ENCODE measurements around the gene CTXND1. TPM values are rescaled to one million over a fixed set of nuclear protein-coding genes. Genes with fewer than 3 reads are reported as not detected.

The CTXND1 gene
- total RNA-seq, 4 donors from 2014 or later: 0.07 to 0.09 TPM; not detected in 2

DNA sequence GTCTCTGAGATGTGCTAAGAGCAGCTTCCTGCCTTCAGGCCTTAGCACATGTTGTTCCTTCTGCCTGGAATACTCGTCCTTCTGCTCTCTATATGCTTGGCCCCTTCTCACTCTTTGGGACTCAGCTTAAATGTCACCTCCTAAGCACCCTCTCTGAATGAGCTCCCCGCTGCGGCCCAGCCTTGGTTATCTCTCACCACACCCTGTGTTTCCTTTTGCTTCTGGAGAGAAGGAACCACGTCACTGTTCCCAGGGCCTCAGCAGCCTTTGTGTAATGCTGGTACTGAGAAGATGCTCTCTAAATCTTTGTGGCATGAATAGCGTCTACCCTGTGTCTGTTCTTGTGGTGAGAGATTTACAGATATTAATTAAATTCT lies 97.0 kb downstream of the CTXND1 start:
- H3K36me3 ChIP-seq: no peaks in the 10 kb centered on the region
- H3K27me3 ChIP-seq: no peaks in the 10 kb centered on the region
- no peak for TF ChIP-seq POLR2A (IDR thresholded peaks at IDR 0.05)
- TF ChIP-seq, protein P1, sequence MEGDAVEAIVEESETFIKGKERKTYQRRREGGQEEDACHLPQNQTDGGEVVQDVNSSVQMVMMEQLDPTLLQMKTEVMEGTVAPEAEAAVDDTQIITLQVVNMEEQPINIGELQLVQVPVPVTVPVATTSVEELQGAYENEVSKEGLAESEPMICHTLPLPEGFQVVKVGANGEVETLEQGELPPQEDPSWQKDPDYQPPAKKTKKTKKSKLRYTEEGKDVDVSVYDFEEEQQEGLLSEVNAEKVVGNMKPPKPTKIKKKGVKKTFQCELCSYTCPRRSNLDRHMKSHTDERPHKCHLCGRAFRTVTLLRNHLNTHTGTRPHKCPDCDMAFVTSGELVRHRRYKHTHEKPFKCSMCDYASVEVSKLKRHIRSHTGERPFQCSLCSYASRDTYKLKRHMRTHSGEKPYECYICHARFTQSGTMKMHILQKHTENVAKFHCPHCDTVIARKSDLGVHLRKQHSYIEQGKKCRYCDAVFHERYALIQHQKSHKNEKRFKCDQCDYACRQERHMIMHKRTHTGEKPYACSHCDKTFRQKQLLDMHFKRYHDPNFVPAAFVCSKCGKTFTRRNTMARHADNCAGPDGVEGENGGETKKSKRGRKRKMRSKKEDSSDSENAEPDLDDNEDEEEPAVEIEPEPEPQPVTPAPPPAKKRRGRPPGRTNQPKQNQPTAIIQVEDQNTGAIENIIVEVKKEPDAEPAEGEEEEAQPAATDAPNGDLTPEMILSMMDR (IDR thresholded peaks at IDR 0.05): no peak
- no peak overlapping the region for H3K4me3 ChIP-seq
- no peak overlapping the region for H3K27ac ChIP-seq
- peaks cover 0 to 3% of the 10 kb centered on the region in 2 donors for H3K4me1 ChIP-seq
- intact Hi-C loops (cut with DNase I; ENCODE audit: low total_unique reads): no loop called here
- no peak for DNase-seq
- H3K9me3 ChIP-seq: no peaks in the 10 kb centered on the region

DNA sequence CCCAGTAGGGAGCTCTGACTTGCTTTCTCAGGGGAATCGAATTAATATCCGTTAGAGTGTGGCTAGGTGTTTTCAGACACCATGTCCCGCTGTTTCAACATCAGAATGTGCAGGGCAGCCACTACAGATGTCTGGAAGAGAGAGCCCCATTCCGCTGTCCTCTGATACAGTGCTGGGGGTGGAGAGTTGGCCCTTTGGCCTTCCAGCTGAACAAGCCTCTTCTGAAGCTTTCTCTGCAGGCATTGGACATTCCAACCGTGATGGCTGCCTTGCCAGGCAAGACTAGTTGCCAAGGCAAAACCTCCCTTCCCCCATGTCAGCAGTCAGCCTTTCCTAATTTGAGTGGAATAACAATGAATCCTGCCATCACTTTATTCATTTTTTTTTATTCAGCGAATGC lies 97.7 kb downstream of the CTXND1 start:
- no peak overlapping the region for H3K4me3 ChIP-seq
- TF ChIP-seq, protein P1 (IDR thresholded peaks at IDR 0.05): no peak
- no peak for TF ChIP-seq POLR2A (IDR thresholded peaks at IDR 0.05)
- no peak overlapping the region for H3K27ac ChIP-seq
- peaks cover 0 to 3% of the 10 kb centered on the region in 2 donors for H3K4me1 ChIP-seq
- H3K9me3 ChIP-seq: no peaks in the 10 kb centered on the region
- DNase-seq: no peak
- H3K36me3 ChIP-seq: no peaks in the 10 kb centered on the region
- H3K27me3 ChIP-seq: no peaks in the 10 kb centered on the region
- intact Hi-C loops (cut with DNase I; ENCODE audit: low total_unique reads): no loop called here

DNA sequence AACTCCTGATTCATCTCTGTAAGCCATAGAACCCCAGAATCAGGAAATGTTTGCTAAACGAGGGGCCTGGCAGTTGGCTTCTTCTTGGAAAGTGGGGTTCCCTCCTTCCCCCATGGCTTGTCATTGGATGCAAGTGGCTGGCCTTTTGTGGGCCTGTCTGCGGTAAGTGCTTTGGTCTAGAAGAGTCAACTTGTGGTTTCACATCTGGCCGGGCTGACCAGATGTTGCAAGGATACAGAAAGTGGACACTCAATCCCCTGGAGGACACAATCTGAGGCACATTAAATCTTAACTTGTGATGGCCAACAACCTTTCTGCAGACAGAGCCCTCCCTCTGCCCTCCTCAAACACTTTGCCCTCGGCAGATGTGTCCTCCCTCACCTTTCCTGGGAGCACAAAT lies 98.1 kb downstream of the CTXND1 start:
- Histone ChIP-seq H3K36me3 (no peaks in the 10 kb centered on the region), H3K4me1 (peaks cover 0 to 3% of the 10 kb centered on the region in 2 donors), H3K27ac (peak overlapping the region; percentile 77 to 91), H3K4me3 (peak overlapping the region in 1 of 2 donors; percentile 81), H3K27me3 (no peaks in the 10 kb centered on the region), H3K9me3 (no peaks in the 10 kb centered on the region)
- DNase-seq: no peak
- TF ChIP-seq POLR2A (IDR thresholded peaks at IDR 0.05): no peak
- TF ChIP-seq, protein P1 (IDR thresholded peaks at IDR 0.05): no peak
- intact Hi-C loops (cut with DNase I; ENCODE audit: low total_unique reads): loop anchor here (2.0 kb wide), 1 partner anchor 95 kb away; the partner anchor contains the start of gene ZFAND6

GRCh38 chr15:80152896-80153876 lies 98.8 kb downstream of the CTXND1 start, which contains the start of gene FAH:
Gene FAH, plus strand, starts transcription at chr15:80152999. Its CDS starts 56 bp downstream, at chr15:80153055.
- H3K9me3 ChIP-seq: no peaks in the 10 kb centered on the region
- peak; percentile 21 to 41 for TF ChIP-seq POLR2A (IDR thresholded peaks at IDR 0.05)
- TF ChIP-seq, protein P1 (IDR thresholded peaks at IDR 0.05): no peak
- H3K36me3 ChIP-seq: no peaks in the 10 kb centered on the region
- no peaks in the 10 kb centered on the region for H3K27me3 ChIP-seq
- intact Hi-C loops (cut with DNase I; ENCODE audit: low total_unique reads): loop anchor here (2.0 kb wide), 1 partner anchor 94 kb away; the partner anchor contains the start of gene ZFAND6
- peak within 1 kb of the TSS; percentile 77 to 91 for H3K27ac ChIP-seq
- H3K4me1 ChIP-seq: peaks cover 0 to 3% of the 10 kb centered on the region in 2 donors
- no peak for DNase-seq
- H3K4me3 ChIP-seq: peak within 1 kb of the TSS; percentile 76 to 81

Measured in uterus (tissue), 4 donors.